ENCODE measurements around the gene CHST8. TPM values are rescaled to one million over a fixed set of nuclear protein-coding genes. Genes with fewer than 3 reads are reported as not detected.

CHST8 gene
- total and polyA plus RNA-seq, 2 of the 13 experiments (the other 11 are each of a cell fraction or from before 2014, with no cell fraction given): not detected

DNA sequence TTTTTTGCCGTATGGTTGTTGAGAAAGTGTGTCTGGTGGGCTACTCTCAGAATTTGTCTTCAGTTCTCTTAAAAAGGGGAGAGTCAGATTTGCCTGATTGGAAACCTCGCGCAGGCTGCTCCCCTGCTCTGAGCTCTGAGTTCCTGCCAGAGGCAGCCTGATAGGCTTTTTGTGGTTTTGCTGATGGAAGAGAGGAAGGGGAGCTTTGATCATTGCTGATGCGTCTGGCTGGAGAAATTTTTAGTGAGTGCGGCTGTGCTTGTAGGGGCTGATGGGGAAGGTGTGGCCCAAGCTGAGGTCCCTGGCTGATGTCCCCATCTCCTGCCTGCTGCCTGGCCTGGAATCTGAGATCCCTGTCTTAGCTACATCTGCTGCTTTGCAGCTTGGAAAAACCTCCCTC is 2.8 kb downstream of the CHST8 start:
- no TSS peak for BruUV-seq (replicated peaks)
- POLR2A ChIA-PET: no interaction called here
- 6% methylated on average over 4 of the region's 5 CpGs for WGBS (ENCODE audit: low lambda C conversion rate)
- Histone ChIP-seq H3K9me3 (ENCODE audit: low read length) (no peaks in the 10 kb centered on the region), H3K4me1 (ENCODE audit: insufficient read depth, low read length) (no peaks in the 10 kb centered on the region), H4K20me1 (ENCODE audit: insufficient read depth, low read length) (no peaks in the 10 kb centered on the region), H3K4me2 (ENCODE audit: low read depth, low read length) (no peak overlapping the region), H3K4me3 (replicated peaks in 1 of 3; ENCODE audit: insufficient read depth in 1 of 3, low read depth in 2 of 3, low read length in 3 of 3) (no peak overlapping the region), H3K27ac (ENCODE audit: extremely low read length, insufficient read depth, low read length) (no peak overlapping the region), H3K36me3 (replicated peaks in 1 of 2; ENCODE audit: control insufficient read depth in 1 of 2, insufficient read depth in 2 of 2, low read length in 2 of 2) (no peaks in the 10 kb centered on the region), H3K9ac (ENCODE audit: insufficient read depth, low read depth, low read length) (no peak overlapping the region), H3K79me2 (ENCODE audit: insufficient read depth, low read length) (no peaks in the 10 kb centered on the region), H2AFZ (ENCODE audit: low read length) (no peak overlapping the region), H3K27me3 (ENCODE audit: control insufficient read depth in 1 of 2, insufficient read depth in 2 of 2, low read length in 2 of 2) (peaks cover 9 to 79% of the 10 kb centered on the region in 2 experiments)
- FAIRE-seq: no peak
- intact Hi-C loops (cut with micrococcal nuclease; ENCODE audit: unreplicated experiment): no loop called here
- CTCF ChIA-PET (ENCODE audit: low intra/inter-chr PET ratio, low total read pairs): no interaction called here
- in situ Hi-C loops (cut with HindIII; ENCODE audit: extremely low pct_ligation_motif_present, low pct_unique_long_range_greater_than_20kb): no loop called here
- no peak for DNase-seq (ENCODE audit: low spot score)
- ATAC-seq: no peak
- TF ChIP-seq CREB1 (IDR thresholded peaks at IDR 0.05) (no peak), CREB1 (CRISPR knock-in tag; IDR thresholded peaks at IDR 0.05) (no peak), ZNF251 (CRISPR knock-in tag; IDR thresholded peaks at IDR 0.05) (no peak), ZNF607 (CRISPR knock-in tag; IDR thresholded peaks at IDR 0.05; ENCODE audit: borderline replicate concordance) (no peak), ZNF75D (CRISPR knock-in tag; IDR thresholded peaks at IDR 0.05; ENCODE audit: borderline replicate concordance) (no peak), CENPX (CRISPR knock-in tag; IDR thresholded peaks at IDR 0.05) (no peak), SETDB1 (CRISPR knock-in tag; IDR thresholded peaks at IDR 0.05; ENCODE audit: borderline replicate concordance) (no peak), ZNF878 (CRISPR knock-in tag; IDR thresholded peaks at IDR 0.05) (no peak), MEIS2 (CRISPR knock-in tag; IDR thresholded peaks at IDR 0.05) (no peak)
- TF ChIP-seq, protein P1, sequence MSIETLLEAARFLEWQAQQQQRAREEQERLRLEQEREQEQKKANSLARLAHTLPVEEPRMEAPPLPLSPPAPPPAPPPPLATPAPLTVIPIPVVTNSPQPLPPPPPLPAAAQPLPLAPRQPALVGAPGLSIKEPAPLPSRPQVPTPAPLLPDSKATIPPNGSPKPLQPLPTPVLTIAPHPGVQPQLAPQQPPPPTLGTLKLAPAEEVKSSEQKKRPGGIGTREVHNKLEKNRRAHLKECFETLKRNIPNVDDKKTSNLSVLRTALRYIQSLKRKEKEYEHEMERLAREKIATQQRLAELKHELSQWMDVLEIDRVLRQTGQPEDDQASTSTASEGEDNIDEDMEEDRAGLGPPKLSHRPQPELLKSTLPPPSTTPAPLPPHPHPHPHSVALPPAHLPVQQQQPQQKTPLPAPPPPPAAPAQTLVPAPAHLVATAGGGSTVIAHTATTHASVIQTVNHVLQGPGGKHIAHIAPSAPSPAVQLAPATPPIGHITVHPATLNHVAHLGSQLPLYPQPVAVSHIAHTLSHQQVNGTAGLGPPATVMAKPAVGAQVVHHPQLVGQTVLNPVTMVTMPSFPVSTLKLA (IDR thresholded peaks at IDR 0.05): no peak
- TF ChIP-seq, protein P2, sequence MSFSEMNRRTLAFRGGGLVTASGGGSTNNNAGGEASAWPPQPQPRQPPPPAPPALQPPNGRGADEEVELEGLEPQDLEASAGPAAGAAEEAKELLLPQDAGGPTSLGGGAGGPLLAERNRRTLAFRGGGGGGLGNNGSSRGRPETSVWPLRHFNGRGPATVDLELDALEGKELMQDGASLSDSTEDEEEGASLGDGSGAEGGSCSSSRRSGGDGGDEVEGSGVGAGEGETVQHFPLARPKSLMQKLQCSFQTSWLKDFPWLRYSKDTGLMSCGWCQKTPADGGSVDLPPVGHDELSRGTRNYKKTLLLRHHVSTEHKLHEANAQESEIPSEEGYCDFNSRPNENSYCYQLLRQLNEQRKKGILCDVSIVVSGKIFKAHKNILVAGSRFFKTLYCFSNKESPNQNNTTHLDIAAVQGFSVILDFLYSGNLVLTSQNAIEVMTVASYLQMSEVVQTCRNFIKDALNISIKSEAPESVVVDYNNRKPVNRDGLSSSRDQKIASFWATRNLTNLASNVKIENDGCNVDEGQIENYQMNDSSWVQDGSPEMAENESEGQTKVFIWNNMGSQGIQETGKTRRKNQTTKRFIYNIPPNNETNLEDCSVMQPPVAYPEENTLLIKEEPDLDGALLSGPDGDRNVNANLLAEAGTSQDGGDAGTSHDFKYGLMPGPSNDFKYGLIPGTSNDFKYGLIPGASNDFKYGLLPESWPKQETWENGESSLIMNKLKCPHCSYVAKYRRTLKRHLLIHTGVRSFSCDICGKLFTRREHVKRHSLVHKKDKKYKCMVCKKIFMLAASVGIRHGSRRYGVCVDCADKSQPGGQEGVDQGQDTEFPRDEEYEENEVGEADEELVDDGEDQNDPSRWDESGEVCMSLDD (CRISPR knock-in tag; IDR thresholded peaks at IDR 0.05; ENCODE audit: borderline replicate concordance): no peak
- TF ChIP-seq, protein P3, sequence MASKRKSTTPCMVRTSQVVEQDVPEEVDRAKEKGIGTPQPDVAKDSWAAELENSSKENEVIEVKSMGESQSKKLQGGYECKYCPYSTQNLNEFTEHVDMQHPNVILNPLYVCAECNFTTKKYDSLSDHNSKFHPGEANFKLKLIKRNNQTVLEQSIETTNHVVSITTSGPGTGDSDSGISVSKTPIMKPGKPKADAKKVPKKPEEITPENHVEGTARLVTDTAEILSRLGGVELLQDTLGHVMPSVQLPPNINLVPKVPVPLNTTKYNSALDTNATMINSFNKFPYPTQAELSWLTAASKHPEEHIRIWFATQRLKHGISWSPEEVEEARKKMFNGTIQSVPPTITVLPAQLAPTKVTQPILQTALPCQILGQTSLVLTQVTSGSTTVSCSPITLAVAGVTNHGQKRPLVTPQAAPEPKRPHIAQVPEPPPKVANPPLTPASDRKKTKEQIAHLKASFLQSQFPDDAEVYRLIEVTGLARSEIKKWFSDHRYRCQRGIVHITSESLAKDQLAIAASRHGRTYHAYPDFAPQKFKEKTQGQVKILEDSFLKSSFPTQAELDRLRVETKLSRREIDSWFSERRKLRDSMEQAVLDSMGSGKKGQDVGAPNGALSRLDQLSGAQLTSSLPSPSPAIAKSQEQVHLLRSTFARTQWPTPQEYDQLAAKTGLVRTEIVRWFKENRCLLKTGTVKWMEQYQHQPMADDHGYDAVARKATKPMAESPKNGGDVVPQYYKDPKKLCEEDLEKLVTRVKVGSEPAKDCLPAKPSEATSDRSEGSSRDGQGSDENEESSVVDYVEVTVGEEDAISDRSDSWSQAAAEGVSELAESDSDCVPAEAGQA (IDR thresholded peaks at IDR 0.05; ENCODE audit: low read depth): no peak
- TF ChIP-seq, protein P3 (CRISPR knock-in tag; IDR thresholded peaks at IDR 0.05; ENCODE audit: borderline replicate concordance): no peak

Measured in HepG2 (cell line).